Adrenal gland (tissue), 12 donors: ENCODE results near the gene PEAR1. TPM values are rescaled to one million over a fixed set of nuclear protein-coding genes. Genes with fewer than 3 reads are reported as not detected.

Experiments used
- DNase-seq, 7 donors: peaks; one replicate each; pipeline ENCODE4 v3.0.0-alpha.2; 2019 to 2020
- H3K27ac ChIP-seq, 5 donors: fragments of 200-600 bp; sonication (generic) in 4 of 5; 1 replicate in 3 of 5; 2 replicates in 2 of 5; pipeline versions ENCODE4 v1.5.1 to v1.8.0; 2016 to 2020; ENCODE audit warnings: mild to moderate bottlenecking in 1 of 5
- H3K27me3 ChIP-seq: fragments of 200-600 bp; 2 replicates; pipeline ENCODE4 v1.8.0; 2021
- H3K36me3 ChIP-seq, 2 donors: fragments of 200-600 bp; replicated peaks in 1 of 2; 1 replicate in 1 of 2; 2 replicates in 1 of 2; pipeline versions ENCODE4 v1.5.1 to v1.8.0; 2018 to 2022
- H3K4me1 ChIP-seq, 2 donors: fragments of 200-600 bp; replicated peaks in 1 of 2; 1 replicate in 1 of 2; 2 replicates in 1 of 2; pipeline versions ENCODE4 v1.5.1 to v1.8.0; 2018 to 2021
- H3K4me3 ChIP-seq, 4 donors: fragments of 200-600 bp; sonication (generic) in 3 of 4; one replicate each; pipeline ENCODE4 v1.5.1; 2016 to 2018
- H3K9me3 ChIP-seq, 3 donors: fragments of 200-600 bp; sonication (generic) in 1 of 3; replicated peaks in 1 of 3; 1 replicate in 2 of 3; 2 replicates in 1 of 3; pipeline versions ENCODE4 v1.5.1 to v1.8.0; 2016 to 2021
- POLR2A ChIP-seq, 2 donors: fragments of 450-650 bp; IDR thresholded peaks; one replicate each; pipeline ENCODE4 v1.6.1; 2017; ENCODE audit warnings: antibody characterized with exemption in 2 of 2, mild to moderate bottlenecking in 2 of 2, moderate library complexity in 1 of 2
- WGBS, 4 donors: extraction: QIAGEN DNeasy Blood & Tissue Kit in 2 of 4; methylation state at CpG; one replicate each; pipeline versions ENCODE4 v1.1.5 to v1.1.7; 2013 to 2017; 5-methylcytosine and 5-hydroxymethylcytosine counted together
- intact Hi-C, 2 donors: fragments of 100-400 bp; cut with DNase I; formaldehyde crosslinking; loops; one replicate each; pipeline versions ENCODE4 v1.14.1 to v1.15.0; 2022 to 2023
- polyA plus RNA-seq, 3 donors: library from polyadenylated mRNA; stranded (reverse); fragments of 200-250 nt in 2 of 3; fragments of 350-450 nt in 1 of 3; fragmentation: Illumina TruSeq in 1 of 3; extraction: RNeasy Lipid Tissue Mini Kit (QIAGEN cat#74804) in 1 of 3; gene quantifications; one replicate each; pipeline ENCODE4 v1.2.3, GENCODE V29; 2013 to 2014
- total RNA-seq, 9 donors: library from RNA; depleted of rRNA in 4 of 9; stranded (reverse); fragments of >200 nt in 4 of 9; fragments of 120-200 nt in 1 of 9; fragmentation: NEBNext Ultra II Directional in 1 of 9; extraction: Animal tissue kit (Norgen Biotek cat#: 25700) in 1 of 9; gene quantifications; one replicate each; pipeline versions ENCODE4 v1.1.0 to v1.2.4, GENCODE V29; 2013 to 2023
- TF ChIP-seq, protein P1 (sequence below), 6 experiments: fragments of 450-650 bp in 4 of 6; fragments of 200-600 bp in 2 of 6; sonication (generic) in 1 of 6; IDR thresholded peaks; 1 replicate in 5 of 6; 2 replicates in 1 of 6; pipeline versions ENCODE4 v1.5.1 to v1.8.0; 2016 to 2021; ENCODE audit warnings: antibody characterized with exemption in 6 of 6, mild to moderate bottlenecking in 2 of 6, moderate library complexity in 1 of 6
- donor health status: healthy with polysubstance abuse.
- donor health status: Bipolar disorder and iron deficiency.
- donor health status: DM: yes; HTN: yes; CAD: no.
- donor health status: DM: no; HTN: no; CAD: no.
- donor health status: DM: no; HTN: no; CAD: no.
- donor health status: DM: yes; HTN: yes; CAD: no.

PEAR1 gene
- total and polyA plus RNA-seq, 12 donors = 4.2 to 31.1 (median 10.4) TPM

DNA sequence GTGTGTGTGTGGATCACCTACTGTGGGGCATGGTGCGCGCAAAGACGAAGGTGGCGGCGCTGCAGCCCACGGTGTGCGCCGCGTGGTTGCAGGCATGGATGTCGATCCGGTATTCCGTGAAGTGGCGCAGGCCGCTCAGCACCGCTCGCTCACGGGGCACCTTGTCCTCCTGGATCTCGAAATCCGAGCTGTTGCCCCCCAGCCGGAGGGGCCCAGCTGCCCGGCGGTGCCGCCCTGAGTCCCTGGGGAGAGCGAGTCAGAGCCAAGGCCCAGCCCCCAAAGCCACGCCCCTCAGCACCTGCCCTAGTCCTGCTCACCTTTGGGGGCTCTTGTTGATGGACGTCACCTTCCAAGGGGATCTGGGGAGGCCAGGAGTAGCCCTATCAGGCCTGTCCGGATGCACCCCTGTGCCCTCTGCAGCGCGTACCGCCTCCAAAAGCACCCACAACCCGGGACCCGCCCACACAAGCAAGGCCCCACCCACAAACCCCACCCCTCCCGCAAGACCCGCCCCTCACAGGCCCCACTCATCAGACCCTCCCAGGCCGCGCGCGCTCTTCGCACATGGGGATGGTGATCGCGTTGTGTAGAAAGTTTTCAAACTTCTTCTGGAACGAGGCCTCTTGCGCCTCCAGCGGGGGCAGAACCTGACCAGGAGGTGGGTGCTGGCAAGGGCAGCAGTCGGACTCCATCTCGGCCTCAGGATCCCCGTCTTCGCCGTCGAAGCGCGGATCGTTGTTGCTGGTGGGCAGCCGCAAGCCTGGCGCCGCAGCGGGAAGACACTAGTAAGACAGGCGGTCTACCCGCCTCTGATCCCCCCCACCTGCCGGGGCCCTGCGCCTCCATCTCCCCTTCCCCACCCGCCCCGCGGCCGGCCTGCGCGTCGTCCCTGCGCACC lies 48.2 kb upstream of the PEAR1 start:
- intact Hi-C loops = no loop called here

GRCh38 chr1:156845953-156846545 lies 47.5 kb upstream of the PEAR1 start:
- intact Hi-C loops = no loop called here
- TF ChIP-seq, protein P1, sequence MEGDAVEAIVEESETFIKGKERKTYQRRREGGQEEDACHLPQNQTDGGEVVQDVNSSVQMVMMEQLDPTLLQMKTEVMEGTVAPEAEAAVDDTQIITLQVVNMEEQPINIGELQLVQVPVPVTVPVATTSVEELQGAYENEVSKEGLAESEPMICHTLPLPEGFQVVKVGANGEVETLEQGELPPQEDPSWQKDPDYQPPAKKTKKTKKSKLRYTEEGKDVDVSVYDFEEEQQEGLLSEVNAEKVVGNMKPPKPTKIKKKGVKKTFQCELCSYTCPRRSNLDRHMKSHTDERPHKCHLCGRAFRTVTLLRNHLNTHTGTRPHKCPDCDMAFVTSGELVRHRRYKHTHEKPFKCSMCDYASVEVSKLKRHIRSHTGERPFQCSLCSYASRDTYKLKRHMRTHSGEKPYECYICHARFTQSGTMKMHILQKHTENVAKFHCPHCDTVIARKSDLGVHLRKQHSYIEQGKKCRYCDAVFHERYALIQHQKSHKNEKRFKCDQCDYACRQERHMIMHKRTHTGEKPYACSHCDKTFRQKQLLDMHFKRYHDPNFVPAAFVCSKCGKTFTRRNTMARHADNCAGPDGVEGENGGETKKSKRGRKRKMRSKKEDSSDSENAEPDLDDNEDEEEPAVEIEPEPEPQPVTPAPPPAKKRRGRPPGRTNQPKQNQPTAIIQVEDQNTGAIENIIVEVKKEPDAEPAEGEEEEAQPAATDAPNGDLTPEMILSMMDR (IDR thresholded peaks at IDR 0.05) = no peak
- TF ChIP-seq POLR2A (IDR thresholded peaks at IDR 0.05) = no peak
- Histone ChIP-seq H3K36me3 (no peaks in the 10 kb centered on the region), H3K27ac (no peak overlapping the region), H3K4me3 (no peak overlapping the region), H3K27me3 (peaks cover 36% of the 10 kb centered on the region), H3K9me3 (no peaks in the 10 kb centered on the region), H3K4me1 (peaks cover 0 to 3% of the 10 kb centered on the region in 2 donors)
- DNase-seq = no peak
- 51 to 77% (median 66%) methylated on average over 6 to 18 of the region's 18 CpGs for WGBS, 4 donors

More for the DNA sequence above, 48.2 kb upstream of the PEAR1 start:
- peaks cover 0 to 3% of the 10 kb centered on the region in 2 donors for H3K4me1 ChIP-seq
- TF ChIP-seq, protein P1 (IDR thresholded peaks at IDR 0.05) = no peak
- no peak for TF ChIP-seq POLR2A (IDR thresholded peaks at IDR 0.05)
- DNase-seq = no peak
- no peaks in the 10 kb centered on the region for H3K9me3 ChIP-seq
- H3K4me3 ChIP-seq = no peak overlapping the region
- no peak overlapping the region for H3K27ac ChIP-seq
- peaks cover 36% of the 10 kb centered on the region for H3K27me3 ChIP-seq
- WGBS, 4 donors = 9 to 20% (median 15%) methylated on average over 1 to 69 of the region's 69 CpGs
- no peaks in the 10 kb centered on the region for H3K36me3 ChIP-seq

- WGBS, 4 donors = 86 to 93% (median 90%) methylated on average over 3 to 5 of the region's 5 CpGs
- H3K27me3 ChIP-seq = peaks cover 36% of the 10 kb centered on the region
- intact Hi-C loops = no loop called here
Observed at GRCh38 chr1:156846643-156847042, 46.9 kb upstream of the PEAR1 start.

More at GRCh38 chr1:156846643-156847042, 46.9 kb upstream of the PEAR1 start:
- Histone ChIP-seq H3K27ac (no peak overlapping the region), H3K36me3 (no peaks in the 10 kb centered on the region), H3K4me1 (peaks cover 0 to 3% of the 10 kb centered on the region in 2 donors), H3K4me3 (no peak overlapping the region), H3K9me3 (no peaks in the 10 kb centered on the region)
- no peak for DNase-seq
- TF ChIP-seq, protein P1 (IDR thresholded peaks at IDR 0.05) = no peak
- TF ChIP-seq POLR2A (IDR thresholded peaks at IDR 0.05) = no peak
